RPMI8226 (cell line): ENCODE data around the gene TTC19.

ENCODE experiments used
- DNase-seq: peaks from one replicate; pipeline ENCODE4 v3.0.0-alpha.2; 2015

The TTC19 gene

GRCh38 chr17:15999141-15999973 is at the start of gene TTC19, which contains the start of gene ZSWIM7:
Gene TTC19, plus strand, starts transcription at chr17:15999824. Its CDS starts 25 bp downstream, at chr17:15999849.
Gene ZSWIM7, minus strand, starts transcription at chr17:15999704. Its CDS starts 110 bp downstream, at chr17:15999594.
- DNase-seq: peak; percentile 94

GRCh38 chr17:15951368-15952047 is 48.1 kb upstream of the TTC19 start:
- no peak for DNase-seq

GRCh38 chr17:15952048-15952532 is 47.5 kb upstream of the TTC19 start:
- DNase-seq: no peak

- no peak for DNase-seq
Measured at GRCh38 chr17:15952916-15953790, 46.5 kb upstream of the TTC19 start.

- DNase-seq: no peak
Measured at GRCh38 chr17:15954222-15954621, 45.4 kb upstream of the TTC19 start.

- DNase-seq: no peak
Measured at GRCh38 chr17:15955793-15956541, 43.7 kb upstream of the TTC19 start.

- no peak for DNase-seq
Measured at GRCh38 chr17:15957206-15957605, 42.4 kb upstream of the TTC19 start.

- no peak for DNase-seq
Measured at GRCh38 chr17:15957608-15958307, 41.9 kb upstream of the TTC19 start.

GRCh38 chr17:15958484-15958854 is 41.2 kb upstream of the TTC19 start:
- no peak for DNase-seq

- no peak for DNase-seq
Measured at GRCh38 chr17:15963670-15964110, 35.9 kb upstream of the TTC19 start.

GRCh38 chr17:15965528-15965927 is 34.1 kb upstream of the TTC19 start:
- no peak for DNase-seq

GRCh38 chr17:15966183-15966878 is 33.3 kb upstream of the TTC19 start:
- no peak for DNase-seq

- DNase-seq: no peak
Measured at GRCh38 chr17:15966879-15967248, 32.8 kb upstream of the TTC19 start.

- DNase-seq: no peak
Measured at GRCh38 chr17:15967706-15968399, 31.8 kb upstream of the TTC19 start.

GRCh38 chr17:15969463-15969862 is 30.2 kb upstream of the TTC19 start:
- no peak for DNase-seq

GRCh38 chr17:15970500-15970899 is 29.1 kb upstream of the TTC19 start:
- no peak for DNase-seq

GRCh38 chr17:15971098-15971678 is 28.4 kb upstream of the TTC19 start:
- no peak for DNase-seq

GRCh38 chr17:15971882-15972281 is 27.7 kb upstream of the TTC19 start:
- no peak for DNase-seq

GRCh38 chr17:15972497-15972951 is 27.1 kb upstream of the TTC19 start:
- DNase-seq: no peak

GRCh38 chr17:15973016-15973415 is 26.6 kb upstream of the TTC19 start:
- no peak for DNase-seq
